ENCODE results near the gene STAT6.

DNA sequence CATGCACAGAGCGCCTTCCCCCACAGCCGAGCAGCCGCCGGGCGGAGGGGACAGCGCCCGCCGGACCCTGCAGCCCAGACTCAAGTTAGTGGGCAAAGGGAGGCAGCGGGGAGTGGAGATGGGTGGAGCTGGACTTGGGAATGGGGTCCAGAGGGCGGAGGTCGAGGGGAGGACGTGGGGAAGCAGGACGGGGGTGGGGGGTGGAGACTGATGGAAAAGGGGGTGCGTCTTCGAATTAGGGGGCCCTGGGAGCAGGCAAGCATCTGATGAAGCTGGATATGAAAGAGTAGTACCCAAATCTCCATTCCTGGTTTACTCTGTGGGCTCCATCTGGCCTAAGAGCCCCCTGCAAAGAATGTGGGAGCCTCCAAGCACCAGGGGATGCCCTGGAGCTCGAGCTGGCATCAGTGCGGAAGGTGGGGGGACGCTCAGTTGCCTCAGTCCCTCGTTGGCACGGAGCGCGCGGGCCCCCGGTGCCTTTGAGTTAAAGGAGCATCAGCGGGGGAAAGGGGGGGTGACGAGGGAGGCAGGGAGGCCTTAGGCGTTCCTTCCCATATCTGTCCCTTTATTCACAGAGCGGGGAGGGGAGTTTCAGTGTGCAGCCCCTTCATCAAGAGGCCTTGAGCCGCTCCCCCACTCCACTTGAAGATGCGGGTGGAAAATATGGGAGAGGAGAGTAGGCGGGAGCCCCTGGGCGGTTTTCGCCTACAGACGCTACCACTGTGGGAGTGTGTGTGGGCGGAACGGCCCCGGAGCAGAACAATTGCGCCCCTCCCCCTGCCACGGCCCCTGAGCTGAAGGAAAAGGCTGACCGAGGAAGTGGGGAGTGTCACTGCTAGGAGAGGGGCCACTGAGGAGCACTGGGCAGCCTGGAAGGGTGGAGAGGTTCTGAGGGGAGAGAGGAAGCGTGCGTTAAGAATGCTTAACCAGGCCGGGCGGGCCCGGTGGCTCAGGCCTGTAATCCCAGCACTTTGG is 21.6 kb downstream of the STAT6 start:
- TF ChIP-seq, protein P1, sequence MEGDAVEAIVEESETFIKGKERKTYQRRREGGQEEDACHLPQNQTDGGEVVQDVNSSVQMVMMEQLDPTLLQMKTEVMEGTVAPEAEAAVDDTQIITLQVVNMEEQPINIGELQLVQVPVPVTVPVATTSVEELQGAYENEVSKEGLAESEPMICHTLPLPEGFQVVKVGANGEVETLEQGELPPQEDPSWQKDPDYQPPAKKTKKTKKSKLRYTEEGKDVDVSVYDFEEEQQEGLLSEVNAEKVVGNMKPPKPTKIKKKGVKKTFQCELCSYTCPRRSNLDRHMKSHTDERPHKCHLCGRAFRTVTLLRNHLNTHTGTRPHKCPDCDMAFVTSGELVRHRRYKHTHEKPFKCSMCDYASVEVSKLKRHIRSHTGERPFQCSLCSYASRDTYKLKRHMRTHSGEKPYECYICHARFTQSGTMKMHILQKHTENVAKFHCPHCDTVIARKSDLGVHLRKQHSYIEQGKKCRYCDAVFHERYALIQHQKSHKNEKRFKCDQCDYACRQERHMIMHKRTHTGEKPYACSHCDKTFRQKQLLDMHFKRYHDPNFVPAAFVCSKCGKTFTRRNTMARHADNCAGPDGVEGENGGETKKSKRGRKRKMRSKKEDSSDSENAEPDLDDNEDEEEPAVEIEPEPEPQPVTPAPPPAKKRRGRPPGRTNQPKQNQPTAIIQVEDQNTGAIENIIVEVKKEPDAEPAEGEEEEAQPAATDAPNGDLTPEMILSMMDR (IDR thresholded peaks at IDR 0.05; ENCODE audit: low read depth, low read length, poor library complexity, severe bottlenecking), result no peak
- TF ChIP-seq EZH2phosphoT487 (IDR thresholded peaks at IDR 0.05; ENCODE audit: borderline replicate concordance, low read length), result no peak

Data from DOHH2 (cell line).